Thoracic aorta (tissue), 2 donors: Measurements from ENCODE around the gene PLXDC1. TPM values are rescaled to one million over a fixed set of nuclear protein-coding genes. Genes with fewer than 3 reads are reported as not detected.
"Not testable (repeated sequence)": the region's sequence is repeated elsewhere in the genome, so short reads cannot be mapped to it uniquely, and the experiment has no call there.

Source experiments
- ATAC-seq: fragments of 150-250 bp; one replicate; pipeline ENCODE4 v1.8.0; 2017; ENCODE audit warnings: low read depth; ENCODE audit not compliant: insufficient number of reproducible peaks, low FRiP score
- DNase-seq: peaks from one replicate; pipeline ENCODE4 v3.0.0-alpha.2; 2020; ENCODE audit warnings: low spot score
- H3K27ac ChIP-seq, 2 donors: fragments of 200-600 bp; sonication (generic); 1 replicate in 1 of 2; 2 replicates in 1 of 2; pipeline ENCODE4 v1.5.1; 2016; ENCODE audit warnings: mild to moderate bottlenecking in 2 of 2, moderate library complexity in 2 of 2
- H3K27me3 ChIP-seq: fragments of 200-600 bp; sonication (generic); replicated peaks from 2 replicates; pipeline ENCODE4 v1.6.0; 2016; ENCODE audit warnings: mild to moderate bottlenecking; ENCODE audit not compliant: insufficient read depth
- H3K36me3 ChIP-seq: fragments of 200-600 bp; sonication (generic); one replicate; pipeline ENCODE4 v1.5.1; 2016
- H3K4me1 ChIP-seq, 2 donors: fragments of 200-600 bp; sonication (generic); 1 replicate in 1 of 2; 2 replicates in 1 of 2; pipeline versions ENCODE4 v1.5.1 to v1.6.0; 2016; ENCODE audit warnings: low read depth in 2 of 2, mild to moderate bottlenecking in 1 of 2; ENCODE audit not compliant: control insufficient read depth in 1 of 2
- H3K4me3 ChIP-seq: fragments of 200-600 bp; sonication (generic); 2 replicates; pipeline ENCODE4 v1.5.1; 2016; ENCODE audit warnings: mild to moderate bottlenecking
- H3K9me3 ChIP-seq: fragments of 200-600 bp; sonication (generic); 2 replicates; pipeline ENCODE4 v1.5.1; 2016
- CTCF ChIP-seq: fragments of 200-600 bp; sonication (generic); IDR thresholded peaks from one replicate; pipeline ENCODE4 v1.5.1; 2019; ENCODE audit warnings: antibody characterized with exemption
- total RNA-seq, 2 donors: library from RNA; depleted of rRNA; stranded (reverse); fragments of >200 nt; gene quantifications; one replicate each; pipeline versions ENCODE4 v1.1.0 to v1.2.3, GENCODE V29; 2016

The PLXDC1 gene
- total RNA-seq, 2 donors from 2014 or later, result 7.0 to 13.9 TPM

- Histone ChIP-seq H3K9me3 (peaks cover 29% of the 10 kb centered on the region), H3K27ac (no peak overlapping the region), H3K36me3 (no peaks in the 10 kb centered on the region), H3K4me3 (no peak overlapping the region), H3K27me3 (no peaks in the 10 kb centered on the region), H3K4me1 (no peaks in the 10 kb centered on the region)
- ATAC-seq (no peak), DNase-seq (no peak)
- TF ChIP-seq CTCF, result no peak
Observed at GRCh38 chr17:39045948-39046679, 105.3 kb downstream of the PLXDC1 start.

DNA sequence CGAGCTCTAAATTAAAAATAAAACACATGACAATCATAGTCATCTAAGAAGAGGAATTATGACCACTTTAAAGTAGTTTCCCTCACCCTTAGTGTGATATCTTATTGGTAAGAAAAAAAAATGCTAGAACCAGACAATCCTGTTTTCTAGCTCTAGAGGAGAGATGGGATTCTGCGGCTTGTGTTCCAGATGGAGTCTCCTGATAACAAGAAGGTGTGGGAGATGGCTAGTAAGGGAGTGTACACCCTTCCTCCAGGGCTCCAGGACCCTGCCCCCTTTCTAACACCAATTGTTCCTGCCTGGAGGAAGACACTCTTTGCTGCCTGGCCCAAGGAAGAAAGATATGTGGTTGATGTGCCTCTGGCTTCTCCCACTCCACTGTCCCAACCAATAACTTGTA is 115.4 kb downstream of the PLXDC1 start:
- Histone ChIP-seq H3K4me1 (no peaks in the 10 kb centered on the region), H3K27ac (no peak overlapping the region), H3K4me3 (no peak overlapping the region), H3K36me3 (no peaks in the 10 kb centered on the region), H3K9me3 (no peaks in the 10 kb centered on the region), H3K27me3 (no peaks in the 10 kb centered on the region)
- TF ChIP-seq CTCF, result no peak
- ATAC-seq, result no peak
- no peak for DNase-seq

GRCh38 chr17:39035578-39035977 is 115.9 kb downstream of the PLXDC1 start:
- H3K9me3 ChIP-seq, H3K27me3 ChIP-seq, H3K4me3 ChIP-seq, H3K27ac ChIP-seq, H3K36me3 ChIP-seq, ATAC-seq, DNase-seq, H3K4me1 ChIP-seq: not testable (repeated sequence)

DNA sequence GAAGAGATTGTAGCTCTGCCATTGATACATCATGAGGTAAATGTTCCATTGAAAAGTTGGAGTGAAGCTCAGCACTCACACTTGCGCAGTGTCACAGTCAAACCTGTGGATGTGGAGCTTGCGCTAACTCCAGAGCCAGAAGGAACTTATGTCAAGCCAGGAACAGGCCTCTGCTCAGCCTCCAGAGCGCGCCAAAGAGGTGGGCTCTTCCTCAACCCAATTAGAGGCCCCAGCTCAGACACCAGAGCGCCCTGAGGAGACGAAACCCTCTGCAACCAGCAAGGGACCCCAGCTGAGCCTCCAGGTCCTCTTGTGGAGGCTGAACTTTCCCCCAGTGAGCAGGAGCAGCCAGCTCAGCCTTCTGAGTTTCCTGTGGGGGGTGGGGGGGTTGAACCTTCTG is 122.7 kb downstream of the PLXDC1 start:
- no peak for ATAC-seq
- H3K4me3 ChIP-seq, result no peak overlapping the region
- H3K4me1 ChIP-seq, result peaks cover 5 to 12% of the 10 kb centered on the region in 2 donors
- no peak for TF ChIP-seq CTCF
- H3K27ac ChIP-seq, result no peak overlapping the region
- H3K36me3 ChIP-seq, result no peaks in the 10 kb centered on the region
- H3K9me3 ChIP-seq, result no peaks in the 10 kb centered on the region
- DNase-seq, result no peak
- H3K27me3 ChIP-seq, result no peaks in the 10 kb centered on the region

DNA sequence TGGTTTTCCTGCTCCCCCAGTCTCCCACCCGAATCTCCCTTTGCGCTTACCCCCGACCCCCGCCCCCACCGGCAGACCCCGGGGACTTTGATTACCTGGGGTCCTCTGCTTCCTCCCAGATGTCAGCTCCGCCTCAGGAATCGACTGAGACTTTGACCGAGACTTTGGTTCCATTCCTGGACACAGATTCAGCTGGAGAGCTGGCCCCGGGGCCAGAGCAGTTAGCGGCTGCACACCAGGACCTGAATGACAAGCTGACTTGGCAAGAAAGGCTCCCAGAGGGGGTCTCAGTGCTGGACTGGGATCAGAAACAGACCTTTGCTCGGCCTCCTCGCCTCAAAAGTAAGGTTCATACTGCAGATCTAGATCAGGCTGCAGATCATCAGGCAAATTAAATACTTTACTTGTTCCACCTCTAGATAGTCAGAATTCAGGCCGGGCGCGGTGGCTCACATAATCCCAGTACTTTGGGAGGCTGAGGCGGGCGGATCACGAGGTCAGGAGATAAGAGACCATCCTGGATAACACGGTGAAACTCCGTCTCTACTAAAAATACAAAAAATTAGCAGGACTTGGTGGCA is 123.9 kb downstream of the PLXDC1 start:
- TF ChIP-seq CTCF, result no peak
- DNase-seq, result no peak
- Histone ChIP-seq H3K36me3 (no peaks in the 10 kb centered on the region), H3K27ac (no peak overlapping the region), H3K9me3 (no peaks in the 10 kb centered on the region), H3K27me3 (no peaks in the 10 kb centered on the region), H3K4me3 (peak overlapping the region; percentile 69), H3K4me1 (peaks cover 5 to 12% of the 10 kb centered on the region in 2 donors)
- no peak for ATAC-seq
